ENCODE results near the gene CLIP4. TPM values are rescaled to one million over a fixed set of nuclear protein-coding genes. Genes with fewer than 3 reads are reported as not detected.

Gene CLIP4
- total RNA-seq, 1 donor from 2014 or later, result 61.1 TPM

GRCh38 chr2:29195796-29196195 is 80.6 kb downstream of the CLIP4 start:
- intact Hi-C loops (cut with DNase I), result loop anchor here (10.0 kb wide), 1 partner anchor 221 kb away; no protein-coding TSS in a partner anchor
- H3K4me1 ChIP-seq, result no peaks in the 10 kb centered on the region
- TF ChIP-seq, protein P1, sequence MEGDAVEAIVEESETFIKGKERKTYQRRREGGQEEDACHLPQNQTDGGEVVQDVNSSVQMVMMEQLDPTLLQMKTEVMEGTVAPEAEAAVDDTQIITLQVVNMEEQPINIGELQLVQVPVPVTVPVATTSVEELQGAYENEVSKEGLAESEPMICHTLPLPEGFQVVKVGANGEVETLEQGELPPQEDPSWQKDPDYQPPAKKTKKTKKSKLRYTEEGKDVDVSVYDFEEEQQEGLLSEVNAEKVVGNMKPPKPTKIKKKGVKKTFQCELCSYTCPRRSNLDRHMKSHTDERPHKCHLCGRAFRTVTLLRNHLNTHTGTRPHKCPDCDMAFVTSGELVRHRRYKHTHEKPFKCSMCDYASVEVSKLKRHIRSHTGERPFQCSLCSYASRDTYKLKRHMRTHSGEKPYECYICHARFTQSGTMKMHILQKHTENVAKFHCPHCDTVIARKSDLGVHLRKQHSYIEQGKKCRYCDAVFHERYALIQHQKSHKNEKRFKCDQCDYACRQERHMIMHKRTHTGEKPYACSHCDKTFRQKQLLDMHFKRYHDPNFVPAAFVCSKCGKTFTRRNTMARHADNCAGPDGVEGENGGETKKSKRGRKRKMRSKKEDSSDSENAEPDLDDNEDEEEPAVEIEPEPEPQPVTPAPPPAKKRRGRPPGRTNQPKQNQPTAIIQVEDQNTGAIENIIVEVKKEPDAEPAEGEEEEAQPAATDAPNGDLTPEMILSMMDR (IDR thresholded peaks at IDR 0.05), result no peak
- ATAC-seq (no peak), DNase-seq (no peak)
- H3K4me3 ChIP-seq, result no peak overlapping the region
- no peak overlapping the region for H3K27ac ChIP-seq
- no peaks in the 10 kb centered on the region for H3K9me3 ChIP-seq
- no peaks in the 10 kb centered on the region for H3K27me3 ChIP-seq
- peaks cover 5% of the 10 kb centered on the region for H3K36me3 ChIP-seq

DNA sequence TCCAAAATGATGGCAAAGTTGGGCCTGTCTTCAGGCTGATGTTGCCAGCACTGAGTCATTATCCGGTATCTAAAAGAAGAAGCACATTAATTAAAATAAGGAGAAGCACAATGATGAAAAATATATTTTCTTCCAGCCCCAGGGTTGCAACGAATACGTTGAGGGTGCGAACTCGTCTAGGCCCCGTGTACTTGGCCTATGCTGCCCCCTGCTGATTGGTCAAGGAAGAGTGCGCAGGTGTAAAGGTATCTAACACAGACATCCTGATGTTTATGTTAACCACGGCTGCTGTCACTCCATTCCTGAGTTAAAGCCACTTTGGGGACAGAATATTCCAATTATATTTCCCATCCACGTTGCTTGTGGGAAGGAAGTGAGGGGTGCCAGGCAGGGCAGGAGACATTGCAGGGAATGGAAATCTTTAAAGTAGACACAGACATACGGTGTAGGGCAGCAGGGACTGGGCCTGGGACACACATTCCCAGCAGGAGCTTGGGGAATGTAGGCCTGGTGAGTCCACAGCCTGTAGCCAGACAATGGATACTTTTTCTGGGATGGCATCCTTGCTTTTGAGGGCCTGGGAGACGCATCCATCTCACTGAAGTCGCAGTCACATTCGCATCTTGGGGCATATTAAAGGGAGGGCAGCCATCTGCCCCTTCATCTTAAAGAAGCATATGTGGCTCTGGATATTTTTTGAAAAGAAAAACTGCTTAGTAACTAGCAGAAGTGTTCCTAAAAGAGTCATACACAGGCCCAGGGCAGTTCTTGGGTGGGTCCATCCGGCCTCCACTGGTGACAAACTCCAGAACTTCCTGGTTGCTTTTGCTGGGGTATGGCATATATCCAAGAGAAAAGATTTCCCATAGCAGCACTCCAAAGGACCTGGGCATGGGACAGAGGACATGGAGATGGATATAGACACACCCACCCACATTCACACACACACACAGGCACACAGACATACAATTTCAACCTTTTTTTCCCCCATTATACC is 81.9 kb downstream of the CLIP4 start:
- Histone ChIP-seq H3K4me3 (no peak overlapping the region), H3K36me3 (no peaks in the 10 kb centered on the region), H3K9me3 (no peaks in the 10 kb centered on the region), H3K27me3 (no peaks in the 10 kb centered on the region), H3K27ac (no peak overlapping the region), H3K4me1 (no peaks in the 10 kb centered on the region)
- DNase-seq, result peak; percentile 73
- TF ChIP-seq, protein P1 (IDR thresholded peaks at IDR 0.05), result peak; percentile 78
- intact Hi-C loops (cut with DNase I), result loop anchor here (10.0 kb wide), 1 partner anchor 222 kb away; no protein-coding TSS in a partner anchor
- ATAC-seq, result peak; percentile 95

- Histone ChIP-seq H3K36me3 (no peaks in the 10 kb centered on the region), H3K27me3 (no peaks in the 10 kb centered on the region), H3K4me1 (no peaks in the 10 kb centered on the region), H3K9me3 (no peaks in the 10 kb centered on the region), H3K27ac (no peak overlapping the region), H3K4me3 (no peak overlapping the region)
- TF ChIP-seq, protein P1 (IDR thresholded peaks at IDR 0.05), result no peak
- DNase-seq (no peak), ATAC-seq (no peak)
- intact Hi-C loops (cut with DNase I), result no loop called here
Observed at GRCh38 chr2:29201979-29202378, 86.8 kb downstream of the CLIP4 start.

GRCh38 chr2:29202819-29203495 is 87.7 kb downstream of the CLIP4 start:
- H3K4me1 ChIP-seq, result no peaks in the 10 kb centered on the region
- no peak overlapping the region for H3K27ac ChIP-seq
- no peak overlapping the region for H3K4me3 ChIP-seq
- TF ChIP-seq, protein P1 (IDR thresholded peaks at IDR 0.05), result no peak
- ATAC-seq (no peak), DNase-seq (no peak)
- no peaks in the 10 kb centered on the region for H3K36me3 ChIP-seq
- intact Hi-C loops (cut with DNase I), result no loop called here
- no peaks in the 10 kb centered on the region for H3K9me3 ChIP-seq
- H3K27me3 ChIP-seq, result no peaks in the 10 kb centered on the region

DNA sequence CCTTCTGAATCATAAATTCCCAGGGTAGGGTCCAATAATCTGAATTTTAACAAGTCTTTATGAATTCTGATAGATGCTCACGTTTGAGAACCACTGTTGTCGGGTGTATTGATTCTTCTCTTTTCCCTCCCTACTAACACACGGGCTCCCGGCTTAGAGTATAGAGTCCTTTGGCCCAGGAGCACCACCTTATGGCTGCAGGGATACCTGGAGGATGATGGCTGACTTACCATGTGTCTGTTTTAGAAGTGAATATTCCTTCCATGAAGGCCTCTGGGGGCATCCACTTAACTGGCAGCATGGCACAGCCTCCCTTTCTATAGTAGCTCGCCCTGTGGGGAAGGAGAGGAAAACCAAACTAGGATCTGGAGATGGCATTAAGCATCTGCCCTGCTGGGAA is 91.7 kb downstream of the CLIP4 start:
- Histone ChIP-seq H3K4me3 (no peak overlapping the region), H3K9me3 (no peaks in the 10 kb centered on the region), H3K27ac (no peak overlapping the region), H3K36me3 (no peaks in the 10 kb centered on the region), H3K4me1 (no peaks in the 10 kb centered on the region), H3K27me3 (no peaks in the 10 kb centered on the region)
- TF ChIP-seq, protein P1 (IDR thresholded peaks at IDR 0.05), result no peak
- no peak for DNase-seq
- intact Hi-C loops (cut with DNase I), result no loop called here
- ATAC-seq, result no peak
